WERI-Rb-1 (cell line): ENCODE results near the gene ANOS1.

ENCODE experiments used
- DNase-seq: peaks from one replicate; pipeline ENCODE4 v3.0.0-alpha.2; 2020
- H3K27ac ChIP-seq: fragments of 250-450 bp; sonication (Bioruptor Pico); 2 replicates; pipeline ENCODE4 v1.5.1; 2020; ENCODE audit warnings: mild to moderate bottlenecking, moderate library complexity
- H3K27me3 ChIP-seq: fragments of 250-450 bp; sonication (Bioruptor Pico); 2 replicates; pipeline ENCODE4 v1.5.1; 2021; ENCODE audit warnings: mild to moderate bottlenecking, low read depth, moderate library complexity; ENCODE audit not compliant: insufficient read depth, severe bottlenecking
- H3K36me3 ChIP-seq: fragments of 250-450 bp; sonication (Bioruptor Pico); 2 replicates; pipeline ENCODE4 v1.5.1; 2020; ENCODE audit warnings: mild to moderate bottlenecking, moderate library complexity
- H3K4me3 ChIP-seq: 2 replicates; pipeline ENCODE4 v1.5.1; 2011; ENCODE audit warnings: low read depth, mild to moderate bottlenecking, control low read depth, low read length
- H3K9me3 ChIP-seq: fragments of 250-450 bp; sonication (Bioruptor Pico); 2 replicates; pipeline ENCODE4 v1.5.1; 2021; ENCODE audit warnings: mild to moderate bottlenecking, moderate library complexity; ENCODE audit not compliant: severe bottlenecking
- TF ChIP-seq, protein P1 (sequence below): IDR thresholded peaks from 2 replicates; pipeline ENCODE4 v1.5.1; 2011; ENCODE audit warnings: low read depth, mild to moderate bottlenecking, control low read depth, inconsistent platforms, low read length

The ANOS1 gene

GRCh38 chrX:8704184-8704583 is 27.8 kb downstream of the ANOS1 start:
- Histone ChIP-seq H3K4me3 (no peak overlapping the region), H3K9me3 (peaks cover 3% of the 10 kb centered on the region), H3K27me3 (no peaks in the 10 kb centered on the region), H3K27ac (no peak overlapping the region), H3K36me3 (no peaks in the 10 kb centered on the region)
- TF ChIP-seq, protein P1, sequence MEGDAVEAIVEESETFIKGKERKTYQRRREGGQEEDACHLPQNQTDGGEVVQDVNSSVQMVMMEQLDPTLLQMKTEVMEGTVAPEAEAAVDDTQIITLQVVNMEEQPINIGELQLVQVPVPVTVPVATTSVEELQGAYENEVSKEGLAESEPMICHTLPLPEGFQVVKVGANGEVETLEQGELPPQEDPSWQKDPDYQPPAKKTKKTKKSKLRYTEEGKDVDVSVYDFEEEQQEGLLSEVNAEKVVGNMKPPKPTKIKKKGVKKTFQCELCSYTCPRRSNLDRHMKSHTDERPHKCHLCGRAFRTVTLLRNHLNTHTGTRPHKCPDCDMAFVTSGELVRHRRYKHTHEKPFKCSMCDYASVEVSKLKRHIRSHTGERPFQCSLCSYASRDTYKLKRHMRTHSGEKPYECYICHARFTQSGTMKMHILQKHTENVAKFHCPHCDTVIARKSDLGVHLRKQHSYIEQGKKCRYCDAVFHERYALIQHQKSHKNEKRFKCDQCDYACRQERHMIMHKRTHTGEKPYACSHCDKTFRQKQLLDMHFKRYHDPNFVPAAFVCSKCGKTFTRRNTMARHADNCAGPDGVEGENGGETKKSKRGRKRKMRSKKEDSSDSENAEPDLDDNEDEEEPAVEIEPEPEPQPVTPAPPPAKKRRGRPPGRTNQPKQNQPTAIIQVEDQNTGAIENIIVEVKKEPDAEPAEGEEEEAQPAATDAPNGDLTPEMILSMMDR: no peak
- no peak for DNase-seq

- Histone ChIP-seq H3K27ac (no peak overlapping the region), H3K9me3 (no peaks in the 10 kb centered on the region), H3K4me3 (no peak overlapping the region), H3K27me3 (no peaks in the 10 kb centered on the region), H3K36me3 (no peaks in the 10 kb centered on the region)
- DNase-seq: no peak
- TF ChIP-seq, protein P1: no peak
These were observed 39.1 kb downstream of the ANOS1 start for GRCh38 chrX:8692871-8693270.

GRCh38 chrX:8689473-8689872 is 42.5 kb downstream of the ANOS1 start:
- Histone ChIP-seq H3K4me3 (no peak overlapping the region), H3K36me3 (no peaks in the 10 kb centered on the region), H3K9me3 (no peaks in the 10 kb centered on the region), H3K27ac (no peak overlapping the region), H3K27me3 (no peaks in the 10 kb centered on the region)
- TF ChIP-seq, protein P1: no peak
- DNase-seq: no peak

DNA sequence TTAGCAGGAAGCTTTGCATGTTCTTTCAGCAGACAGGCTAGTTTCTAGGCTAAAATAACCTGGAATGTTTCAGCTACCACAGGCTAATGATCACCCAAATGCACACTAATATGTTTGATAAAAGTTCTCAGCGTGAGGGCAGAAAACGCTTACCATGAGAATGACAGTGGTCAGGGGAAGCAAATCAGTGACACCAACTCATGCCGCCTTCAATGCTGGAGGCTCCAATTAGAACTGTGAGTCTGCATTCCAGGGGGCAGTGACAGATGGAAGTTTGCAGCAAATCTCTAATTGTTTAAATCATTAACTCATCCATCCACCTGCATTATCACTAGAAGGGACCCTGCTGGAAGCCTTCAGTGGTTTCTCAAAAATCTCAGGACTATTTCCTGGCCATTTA is 43.2 kb downstream of the ANOS1 start:
- no peaks in the 10 kb centered on the region for H3K36me3 ChIP-seq
- no peak overlapping the region for H3K4me3 ChIP-seq
- no peaks in the 10 kb centered on the region for H3K27me3 ChIP-seq
- H3K9me3 ChIP-seq: no peaks in the 10 kb centered on the region
- no peak for DNase-seq
- TF ChIP-seq, protein P1: no peak
- no peak overlapping the region for H3K27ac ChIP-seq

- no peak overlapping the region for H3K27ac ChIP-seq
- no peaks in the 10 kb centered on the region for H3K27me3 ChIP-seq
- TF ChIP-seq, protein P1: no peak
- H3K9me3 ChIP-seq: no peaks in the 10 kb centered on the region
- DNase-seq: no peak
- H3K4me3 ChIP-seq: no peak overlapping the region
- H3K36me3 ChIP-seq: no peaks in the 10 kb centered on the region
These were observed 47.6 kb downstream of the ANOS1 start for GRCh38 chrX:8684201-8684965.

GRCh38 chrX:8683687-8684086 is 48.2 kb downstream of the ANOS1 start:
- H3K27ac ChIP-seq: no peak overlapping the region
- H3K4me3 ChIP-seq: no peak overlapping the region
- no peaks in the 10 kb centered on the region for H3K36me3 ChIP-seq
- H3K27me3 ChIP-seq: no peaks in the 10 kb centered on the region
- TF ChIP-seq, protein P1: no peak
- no peaks in the 10 kb centered on the region for H3K9me3 ChIP-seq
- DNase-seq: no peak
